22Rv1 (cell line): ENCODE data around the gene MEIOB.

ENCODE experiments used
- CTCF ChIP-seq: fragments of 450-650 bp; IDR thresholded peaks from 2 replicates; pipeline ENCODE4 v1.5.1; 2017; ENCODE audit warnings: mild to moderate bottlenecking
- ZFX ChIP-seq: fragments of 450-650 bp; IDR thresholded peaks from 2 replicates; pipeline ENCODE4 v1.6.1; 2017; ENCODE audit warnings: antibody characterized with exemption, borderline replicate concordance

GRCh38 chr16:1914988-1915387 lies 43.0 kb upstream of the MEIOB start:
- TF ChIP-seq CTCF (no peak), ZFX (no peak)
